ENCODE data around the gene SORL1. TPM values are rescaled to one million over a fixed set of nuclear protein-coding genes. Genes with fewer than 3 reads are reported as not detected.

SORL1 gene
- total and polyA plus RNA-seq, 2 of the 8 experiments (the other 6 are each of a cell fraction or from before 2014, with no cell fraction given): 38.1 to 65.5 TPM

DNA sequence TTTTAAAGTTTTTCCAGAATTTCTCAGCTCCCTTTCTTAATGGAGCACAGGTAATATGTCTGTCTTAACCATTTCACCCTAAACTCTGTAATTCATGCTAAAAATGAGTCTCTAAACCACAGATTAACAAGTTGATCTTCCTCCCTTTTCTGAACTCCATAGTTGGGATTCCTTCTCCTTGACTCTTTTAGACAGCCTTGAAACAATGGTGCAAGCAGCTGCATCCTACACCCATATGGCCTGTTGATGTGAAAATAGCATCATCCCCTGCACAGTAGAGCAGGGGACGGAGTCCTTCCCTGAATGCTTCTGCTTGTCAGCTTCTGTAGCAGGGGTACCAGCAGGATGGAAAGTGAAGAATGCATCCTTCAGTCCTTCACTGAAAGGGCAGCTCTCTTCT is 193.5 kb downstream of the SORL1 start:
- no peaks in the 10 kb centered on the region for H3K79me2 ChIP-seq (ENCODE audit: control insufficient read depth in 1 of 2, insufficient read depth in 2 of 2, low read length in 2 of 2)
- no peak overlapping the region for H3K4me3 ChIP-seq (ENCODE audit: extremely low read depth in 1 of 4, insufficient read depth in 2 of 4, low read depth in 3 of 4, low read length in 4 of 4)
- H3K23ac ChIP-seq (ENCODE audit: insufficient read length): no peak overlapping the region
- H3K9ac ChIP-seq (replicated peaks in 1 of 4; ENCODE audit: extremely low read depth in 1 of 4, low read depth in 3 of 4, low read length in 3 of 4): no peak overlapping the region
- H2BK20ac ChIP-seq (ENCODE audit: low read length): no peak overlapping the region
- no peak overlapping the region for H4K5ac ChIP-seq (ENCODE audit: insufficient read length, low read depth, low read length)
- H2AFZ ChIP-seq (ENCODE audit: low read length): no peak overlapping the region
- H3K4me2 ChIP-seq (ENCODE audit: insufficient read depth in 1 of 2, low read depth in 2 of 2, low read length in 2 of 2): no peak overlapping the region
- no peaks in the 10 kb centered on the region for H3K36me3 ChIP-seq (ENCODE audit: control insufficient read depth in 2 of 4, insufficient read depth in 4 of 4, low read length in 3 of 4)
- no peak overlapping the region for H3K56ac ChIP-seq (replicated peaks; ENCODE audit: insufficient read length, low read depth, low read length)
- no peak overlapping the region for H3K4ac ChIP-seq (replicated peaks; ENCODE audit: insufficient read length, low read depth, low read length)
- no peaks in the 10 kb centered on the region; the same call in 1 of the 2 replicates for H3K23me2 ChIP-seq (ENCODE audit: low read depth, low read length)
- H3K14ac ChIP-seq (ENCODE audit: insufficient read length): no peak overlapping the region
- no peak overlapping the region for H3K18ac ChIP-seq (ENCODE audit: extremely low read depth, low read length)
- no peaks in the 10 kb centered on the region for H4K20me1 ChIP-seq (replicated peaks in 1 of 2; ENCODE audit: control insufficient read depth in 1 of 2, insufficient read depth in 2 of 2, low read length in 2 of 2)
- POLR2A ChIA-PET (ENCODE audit: partially characterized antibody): no interaction called here
- no peaks in the 10 kb centered on the region for H3K9me3 ChIP-seq (ENCODE audit: insufficient read depth in 2 of 2, low read depth in 1 of 2, low read length in 1 of 2)
- no peak overlapping the region for H4K91ac ChIP-seq (replicated peaks; ENCODE audit: insufficient read length, low read length)
- peaks cover 0 to 10% (median 8%) of the 10 kb centered on the region in 4 experiments; a peak in 4 of 7 replicates for H3K4me1 ChIP-seq (replicated peaks in 1 of 4; ENCODE audit: control insufficient read depth in 3 of 4, insufficient read depth in 4 of 4, low read length in 3 of 4)
- no peak overlapping the region for H3K27ac ChIP-seq (ENCODE audit: low read depth, low read length)
- no peak overlapping the region for H4K8ac ChIP-seq (ENCODE audit: extremely low read depth, insufficient read depth, low read length)
- no peaks in the 10 kb centered on the region; the same call in 1 of the 2 replicates for H3K79me1 ChIP-seq (ENCODE audit: low read depth, low read length)
- WGBS, 2 experiments (ENCODE audit: extremely low coverage in 1 of 2, insufficient coverage in 1 of 2, insufficient read length in 1 of 2, insufficient replicate concordance in 2 of 2, low coverage in 1 of 2, low lambda C conversion rate in 2 of 2, missing lambda C conversion rate in 1 of 2): 89% methylated on average over 1 of the region's 1 CpG; no CpG with 5 or more reads in 1 of the 2 experiments
- no peak overlapping the region for H2BK15ac ChIP-seq (ENCODE audit: low read length)
- peak overlapping the region; percentile 9; the same call in 1 of the 2 replicates for H2AK5ac ChIP-seq (ENCODE audit: low read depth, low read length)
- no peak for DNase-seq (ENCODE audit: low read depth in 1 of 2, low spot score in 2 of 2)
- H2BK12ac ChIP-seq (ENCODE audit: low read depth, low read length): no peak overlapping the region; the same call in 1 of the 2 replicates
- no peaks in the 10 kb centered on the region for H3K27me3 ChIP-seq (replicated peaks in 1 of 4; ENCODE audit: control insufficient read depth in 3 of 4, extremely low read depth in 1 of 4, insufficient read depth in 3 of 4, low read length in 3 of 4)
- FAIRE-seq: no peak
- CTCF ChIA-PET (ENCODE audit: partially characterized antibody): interaction anchor here (0.6 to 3.3 kb wide), 4 partner anchors 9 to 859 kb away, joined by 3 to 25 read pairs (median 4); no protein-coding TSS in a partner anchor
- H2BK120ac ChIP-seq (replicated peaks; ENCODE audit: low read depth, low read length): no peak overlapping the region
- no peak overlapping the region for H2BK5ac ChIP-seq (ENCODE audit: low read depth, low read length)
- no peak for TF ChIP-seq CHD2 (IDR thresholded peaks at IDR 0.05; ENCODE audit: low read length)
- TF ChIP-seq EGR1 (IDR thresholded peaks at IDR 0.05; ENCODE audit: borderline replicate concordance, low read depth, low read length): no peak
- no peak for TF ChIP-seq YY1 (IDR thresholded peaks at IDR 0.05; ENCODE audit: low read depth, low read length)
- no peak for TF ChIP-seq SP1 (IDR thresholded peaks at IDR 0.05; ENCODE audit: low read depth, low read length)
- no peak for TF ChIP-seq KDM5A (IDR thresholded peaks at IDR 0.05; ENCODE audit: low read length)
- no peak for TF ChIP-seq SAP30 (IDR thresholded peaks at IDR 0.05; ENCODE audit: insufficient read depth, insufficient replicate concordance, low read length)
- TF ChIP-seq GABPA (IDR thresholded peaks at IDR 0.05; ENCODE audit: borderline replicate concordance, insufficient read depth, low read length): no peak
- no peak for TF ChIP-seq ASH2L (IDR thresholded peaks at IDR 0.05; ENCODE audit: low read length)
- no peak for TF ChIP-seq TEAD4 (IDR thresholded peaks at IDR 0.05; ENCODE audit: low read depth, low read length)
- TF ChIP-seq RBBP5 (IDR thresholded peaks at IDR 0.05; ENCODE audit: borderline replicate concordance, low read depth, low read length): no peak
- no peak for TF ChIP-seq CEBPB (IDR thresholded peaks at IDR 0.05; ENCODE audit: low read depth, low read length)
- TF ChIP-seq NRF1 (IDR thresholded peaks at IDR 0.05; ENCODE audit: low read depth, low read length): no peak
- TF ChIP-seq RNF2 (IDR thresholded peaks at IDR 0.05; ENCODE audit: borderline replicate concordance, low read depth, low read length, missing control alignments, poor library complexity, severe bottlenecking): no peak
- TF ChIP-seq, protein P1, sequence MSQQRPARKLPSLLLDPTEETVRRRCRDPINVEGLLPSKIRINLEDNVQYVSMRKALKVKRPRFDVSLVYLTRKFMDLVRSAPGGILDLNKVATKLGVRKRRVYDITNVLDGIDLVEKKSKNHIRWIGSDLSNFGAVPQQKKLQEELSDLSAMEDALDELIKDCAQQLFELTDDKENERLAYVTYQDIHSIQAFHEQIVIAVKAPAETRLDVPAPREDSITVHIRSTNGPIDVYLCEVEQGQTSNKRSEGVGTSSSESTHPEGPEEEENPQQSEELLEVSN (IDR thresholded peaks at IDR 0.05): no peak

Measured in H1 (cell line).